Kidney epithelial cell (primary cell): ENCODE data around the gene MTHFD1L. TPM values are rescaled to one million over a fixed set of nuclear protein-coding genes. Genes with fewer than 3 reads are reported as not detected.

ENCODE experiments used
- DNase-seq: peaks from one replicate; pipeline ENCODE4 v3.0.0-alpha.2; 2010; ENCODE audit warnings: low read depth
- H3K27me3 ChIP-seq: 2 replicates; pipeline ENCODE4 v1.6.0; 2011; ENCODE audit warnings: low read length; ENCODE audit not compliant: control insufficient read depth, insufficient read depth
- H3K36me3 ChIP-seq: 2 replicates; pipeline ENCODE4 v1.5.1; 2011; ENCODE audit warnings: low read length; ENCODE audit not compliant: control insufficient read depth, insufficient read depth
- H3K4me3 ChIP-seq: 2 replicates; pipeline ENCODE4 v1.5.1; 2011; ENCODE audit warnings: low read depth, mild to moderate bottlenecking, control low read depth, low read length
- total RNA-seq: library from RNA; depleted of rRNA; stranded (reverse); fragments of >200 nt; gene quantifications from 2 replicates; pipeline ENCODE4 v1.2.3, GENCODE V29; 2015
- TF ChIP-seq, protein P1 (sequence below): IDR thresholded peaks from 2 replicates; pipeline ENCODE4 v1.5.1; 2011; ENCODE audit warnings: mild to moderate bottlenecking, moderate library complexity, low read length, control low read depth, inconsistent platforms; ENCODE audit not compliant: insufficient read depth, poor library complexity, severe bottlenecking

Gene MTHFD1L
- total RNA-seq, 1 donor from 2014 or later = 116 TPM

DNA sequence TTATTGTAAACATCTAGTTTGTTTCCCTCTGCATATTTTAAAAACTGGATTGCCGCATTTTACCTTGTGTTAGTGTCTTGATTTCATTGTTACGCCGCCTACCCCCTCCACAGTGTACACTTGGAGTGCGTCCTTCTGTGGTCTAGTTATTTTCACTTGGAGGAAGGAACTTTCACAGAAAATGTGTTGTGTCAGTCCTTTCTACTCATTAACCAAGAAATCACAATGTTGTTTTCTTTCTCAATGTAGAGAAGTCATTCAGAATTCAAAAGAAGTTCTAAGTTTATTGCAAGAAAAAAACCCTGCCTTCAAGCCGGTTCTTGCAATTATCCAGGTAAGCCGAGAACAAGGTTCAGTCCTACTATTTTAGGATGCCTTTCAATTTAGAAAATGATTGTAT is 10.3 kb downstream of the MTHFD1L start:
- no peak overlapping the region for H3K4me3 ChIP-seq
- H3K36me3 ChIP-seq = no peaks in the 10 kb centered on the region
- no peaks in the 10 kb centered on the region for H3K27me3 ChIP-seq
- DNase-seq = no peak
- TF ChIP-seq, protein P1, sequence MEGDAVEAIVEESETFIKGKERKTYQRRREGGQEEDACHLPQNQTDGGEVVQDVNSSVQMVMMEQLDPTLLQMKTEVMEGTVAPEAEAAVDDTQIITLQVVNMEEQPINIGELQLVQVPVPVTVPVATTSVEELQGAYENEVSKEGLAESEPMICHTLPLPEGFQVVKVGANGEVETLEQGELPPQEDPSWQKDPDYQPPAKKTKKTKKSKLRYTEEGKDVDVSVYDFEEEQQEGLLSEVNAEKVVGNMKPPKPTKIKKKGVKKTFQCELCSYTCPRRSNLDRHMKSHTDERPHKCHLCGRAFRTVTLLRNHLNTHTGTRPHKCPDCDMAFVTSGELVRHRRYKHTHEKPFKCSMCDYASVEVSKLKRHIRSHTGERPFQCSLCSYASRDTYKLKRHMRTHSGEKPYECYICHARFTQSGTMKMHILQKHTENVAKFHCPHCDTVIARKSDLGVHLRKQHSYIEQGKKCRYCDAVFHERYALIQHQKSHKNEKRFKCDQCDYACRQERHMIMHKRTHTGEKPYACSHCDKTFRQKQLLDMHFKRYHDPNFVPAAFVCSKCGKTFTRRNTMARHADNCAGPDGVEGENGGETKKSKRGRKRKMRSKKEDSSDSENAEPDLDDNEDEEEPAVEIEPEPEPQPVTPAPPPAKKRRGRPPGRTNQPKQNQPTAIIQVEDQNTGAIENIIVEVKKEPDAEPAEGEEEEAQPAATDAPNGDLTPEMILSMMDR = no peak

DNA sequence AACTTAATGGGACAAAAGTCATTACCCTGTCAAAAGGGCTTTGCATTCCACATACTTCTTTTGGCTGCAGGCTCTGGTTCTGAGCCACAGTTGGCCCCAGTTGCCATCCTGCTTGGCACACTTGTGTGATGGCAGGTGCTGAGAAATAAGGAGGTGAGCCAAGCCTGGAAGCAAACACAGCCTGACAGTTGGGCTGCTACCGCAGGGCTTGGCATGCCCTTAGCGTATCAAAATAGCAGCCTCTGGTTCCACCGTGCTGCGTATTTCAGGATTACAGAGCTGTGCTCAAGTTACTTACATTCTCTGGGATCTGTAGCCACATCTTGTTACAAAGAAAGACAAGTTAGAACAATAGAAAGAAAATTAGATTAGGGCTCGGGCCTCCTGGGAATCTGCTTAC is 11.1 kb downstream of the MTHFD1L start:
- TF ChIP-seq, protein P1 = no peak
- Histone ChIP-seq H3K36me3 (no peaks in the 10 kb centered on the region), H3K4me3 (no peak overlapping the region), H3K27me3 (no peaks in the 10 kb centered on the region)
- DNase-seq = no peak

DNA sequence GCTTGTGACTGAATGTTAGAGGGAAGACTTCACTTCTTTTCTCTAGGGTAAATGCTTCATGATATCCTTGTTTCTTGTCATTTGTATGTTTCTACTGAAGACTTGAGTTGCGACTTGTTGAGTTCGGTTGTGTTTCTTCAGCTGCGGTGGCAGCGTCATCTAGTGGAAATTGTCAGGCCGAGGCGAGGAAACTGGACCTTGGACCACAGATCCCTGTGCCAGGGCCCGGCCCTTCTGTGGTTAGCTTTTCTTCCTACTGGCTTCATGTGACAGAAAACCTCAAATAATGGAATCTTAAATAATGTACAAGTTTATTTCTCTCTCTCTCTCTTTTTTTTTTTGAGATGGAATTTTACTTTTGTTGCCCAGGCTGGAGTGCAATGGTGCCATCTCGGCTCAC is 12.4 kb downstream of the MTHFD1L start:
- TF ChIP-seq, protein P1 = no peak
- no peak for DNase-seq
- Histone ChIP-seq H3K27me3 (no peaks in the 10 kb centered on the region), H3K36me3 (no peaks in the 10 kb centered on the region), H3K4me3 (no peak overlapping the region)

DNA sequence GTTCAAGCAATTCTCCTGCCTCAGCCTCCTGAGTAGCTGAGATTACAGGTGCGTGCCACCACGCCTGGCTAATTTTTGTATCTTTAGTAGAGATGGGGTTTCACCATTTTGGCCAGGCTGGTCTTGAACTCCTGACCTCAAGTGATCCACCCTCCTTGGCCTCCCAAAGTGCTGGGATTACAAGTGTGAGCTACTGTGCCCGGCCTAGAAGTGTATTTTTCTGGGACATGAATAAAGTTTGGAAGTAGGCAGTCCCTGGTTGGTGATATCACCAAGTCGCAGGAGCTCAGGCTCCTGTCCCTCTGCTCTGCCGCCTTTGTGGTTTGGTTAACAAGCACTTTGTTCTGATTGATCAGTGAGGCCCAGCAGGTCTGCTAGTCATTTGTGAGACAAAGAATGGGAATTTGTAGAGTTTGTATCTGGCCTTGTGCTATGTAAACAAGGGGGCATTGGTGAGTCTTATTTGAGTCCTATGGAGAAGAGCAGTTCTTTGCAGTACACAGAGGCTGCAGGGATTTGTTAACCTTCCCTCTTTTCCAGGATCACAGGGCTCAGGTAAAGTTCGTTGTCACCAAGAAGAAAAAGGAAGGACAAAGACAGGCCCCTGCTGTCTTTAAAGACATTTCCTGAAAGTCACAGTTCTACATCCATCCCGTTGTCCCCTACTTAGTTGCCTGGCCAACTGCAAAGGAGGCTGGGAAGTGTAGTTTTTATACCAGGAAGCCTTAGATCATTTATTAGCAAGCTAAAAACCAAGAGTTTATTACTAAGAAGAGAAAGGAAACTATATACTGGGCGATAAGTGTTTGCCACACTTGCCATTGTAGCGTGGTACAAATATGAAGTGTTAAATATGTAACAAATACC is 13.1 kb downstream of the MTHFD1L start:
- TF ChIP-seq, protein P1 = no peak
- no peaks in the 10 kb centered on the region for H3K27me3 ChIP-seq
- no peak for DNase-seq
- no peaks in the 10 kb centered on the region for H3K36me3 ChIP-seq
- H3K4me3 ChIP-seq = no peak overlapping the region

DNA sequence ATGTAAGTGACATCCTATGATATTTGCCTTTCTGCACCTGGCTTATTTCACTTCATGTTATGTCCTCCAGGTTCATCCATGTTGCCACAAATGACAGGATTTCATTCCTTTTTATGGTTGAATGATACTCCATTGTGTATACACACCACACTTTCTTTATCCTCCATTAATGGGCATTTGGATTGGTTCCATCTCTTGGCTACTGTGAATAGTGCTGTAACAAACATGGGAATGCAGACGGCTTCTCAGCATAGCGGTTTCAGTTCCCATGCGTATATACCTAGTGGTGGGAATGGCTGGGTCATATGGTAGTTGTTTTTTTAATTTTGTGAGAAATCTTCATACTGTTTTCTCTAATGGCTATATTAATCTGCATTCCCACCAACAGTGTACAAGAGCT is 14.8 kb downstream of the MTHFD1L start:
- peaks cover 1% of the 10 kb centered on the region for H3K36me3 ChIP-seq
- TF ChIP-seq, protein P1 = no peak

DNA sequence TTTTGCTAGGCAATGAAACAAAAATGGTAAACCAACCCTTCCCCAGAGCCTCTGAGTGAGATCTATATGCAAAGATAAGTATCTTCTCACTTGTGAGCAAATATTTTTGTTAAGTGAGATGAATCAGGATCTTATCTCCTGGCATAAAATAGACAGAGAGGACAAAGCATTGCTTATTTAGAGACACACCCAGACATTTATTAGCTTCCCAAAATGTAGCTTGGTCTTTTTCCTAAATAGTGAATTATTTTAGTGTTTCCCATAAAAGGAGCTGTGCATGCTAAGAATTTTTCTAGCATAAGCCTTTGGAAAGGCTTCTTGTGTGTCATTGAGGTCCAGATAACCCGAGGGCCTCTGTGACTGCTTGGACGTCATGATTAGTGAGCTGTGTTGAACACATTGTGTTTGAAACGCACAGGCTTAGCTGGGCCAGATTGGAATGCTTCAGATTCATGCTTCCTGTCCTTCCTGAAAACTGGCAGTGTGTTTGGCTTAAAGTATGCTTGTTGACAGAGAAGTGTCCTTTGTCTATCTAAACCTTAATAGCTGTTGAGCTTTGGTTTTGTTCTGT is 16.5 kb downstream of the MTHFD1L start:
- TF ChIP-seq, protein P1 = no peak
- DNase-seq = peak; percentile 82
- H3K36me3 ChIP-seq = peaks cover 1% of the 10 kb centered on the region
- no peaks in the 10 kb centered on the region for H3K27me3 ChIP-seq
- no peak overlapping the region for H3K4me3 ChIP-seq

More for the DNA sequence above, 14.8 kb downstream of the MTHFD1L start:
- DNase-seq = no peak
- no peak overlapping the region for H3K4me3 ChIP-seq
- no peaks in the 10 kb centered on the region for H3K27me3 ChIP-seq
